GM18868 (cell line): ENCODE measurements around the gene NFE2L2.
"Not testable (repeated sequence)": the region's sequence is repeated elsewhere in the genome, so short reads cannot be mapped to it uniquely, and the experiment has no call there.

ENCODE experiments used
- ATAC-seq: cut with Tn5 transposase; IDR thresholded peaks from one replicate; pipeline ENCODE4 v1.9.1; 2021; ENCODE audit warnings: mild to moderate bottlenecking, moderate library complexity; ENCODE audit not compliant: unreplicated experiment

NFE2L2 gene

DNA sequence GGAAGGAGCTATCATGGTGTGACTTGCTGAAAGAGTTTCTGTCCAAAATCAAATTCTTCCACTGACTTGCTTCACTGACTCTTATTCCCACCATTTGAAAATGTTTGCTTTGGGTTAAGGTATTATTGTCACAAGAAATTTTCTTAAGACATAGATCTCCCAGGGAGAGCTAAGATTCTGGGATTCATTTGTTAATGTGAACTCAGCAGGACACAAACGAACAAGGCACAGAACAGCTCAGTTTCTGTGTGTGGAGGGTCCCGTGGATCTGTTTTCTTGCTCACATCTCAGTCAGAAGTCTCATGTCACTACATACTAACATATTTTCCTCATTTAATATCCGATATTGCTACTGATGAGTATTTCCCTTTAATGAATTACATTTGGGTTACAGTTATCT lies 60.1 kb downstream of the NFE2L2 start:
- no peak for ATAC-seq

DNA sequence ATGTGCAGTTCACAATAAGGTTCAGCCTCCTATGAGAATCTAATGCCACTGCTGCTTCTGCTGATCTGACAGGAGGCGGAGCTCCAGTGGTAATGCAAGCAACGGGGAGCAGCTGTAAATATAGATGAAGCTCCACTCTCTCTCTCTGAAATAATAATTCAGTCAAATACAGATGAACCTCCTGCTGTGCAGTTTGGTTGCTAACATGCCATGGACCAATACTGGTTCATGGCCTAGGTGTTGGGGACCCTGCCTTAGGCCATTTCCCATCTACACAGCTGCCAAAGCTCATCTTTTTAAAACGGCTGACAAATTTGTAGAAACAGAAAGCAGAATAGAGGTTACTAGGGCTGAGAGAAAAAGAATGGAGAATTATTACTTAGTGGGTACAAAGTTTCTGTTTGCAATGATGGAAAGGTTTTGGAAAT lies 62.6 kb downstream of the NFE2L2 start:
- no peak for ATAC-seq

DNA sequence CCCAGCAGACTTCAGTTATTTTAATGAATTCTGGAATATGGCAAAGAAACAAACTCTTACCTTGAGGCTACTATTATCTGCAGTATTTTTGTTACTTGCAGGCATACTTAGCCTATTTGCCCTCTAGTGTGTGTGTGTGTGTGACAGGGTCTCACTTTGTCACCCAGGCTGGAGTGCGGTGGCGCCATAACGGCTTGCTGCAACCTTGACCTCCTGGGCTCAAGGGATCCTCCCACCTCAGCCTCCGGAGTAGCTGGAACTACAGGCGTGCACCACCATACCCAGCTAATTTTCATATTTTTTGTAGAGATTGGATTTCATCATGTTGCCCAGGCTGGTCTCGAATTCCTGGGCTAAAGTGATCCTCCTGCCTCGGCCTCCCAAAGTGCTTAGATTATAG lies 64.1 kb downstream of the NFE2L2 start:
- not testable (repeated sequence) for ATAC-seq

DNA sequence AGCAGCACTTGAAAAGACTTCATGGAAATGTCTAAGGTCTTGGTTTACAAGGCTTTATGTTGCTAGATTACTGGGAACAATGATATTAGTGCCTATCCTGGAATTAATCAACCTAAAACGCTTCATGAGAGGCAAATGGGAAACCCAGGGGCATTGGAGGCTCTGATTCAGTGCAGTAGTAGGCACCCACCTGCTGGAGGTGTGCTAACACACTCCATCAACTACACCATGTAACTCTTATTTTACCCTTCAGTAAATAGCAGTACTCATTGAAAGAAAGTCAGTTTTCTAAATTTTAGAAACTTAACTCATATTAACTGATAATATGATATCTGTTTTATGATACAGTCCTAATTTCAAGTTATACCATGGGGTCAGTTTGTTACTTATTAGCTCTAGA lies 69.3 kb downstream of the NFE2L2 start:
- no peak for ATAC-seq

DNA sequence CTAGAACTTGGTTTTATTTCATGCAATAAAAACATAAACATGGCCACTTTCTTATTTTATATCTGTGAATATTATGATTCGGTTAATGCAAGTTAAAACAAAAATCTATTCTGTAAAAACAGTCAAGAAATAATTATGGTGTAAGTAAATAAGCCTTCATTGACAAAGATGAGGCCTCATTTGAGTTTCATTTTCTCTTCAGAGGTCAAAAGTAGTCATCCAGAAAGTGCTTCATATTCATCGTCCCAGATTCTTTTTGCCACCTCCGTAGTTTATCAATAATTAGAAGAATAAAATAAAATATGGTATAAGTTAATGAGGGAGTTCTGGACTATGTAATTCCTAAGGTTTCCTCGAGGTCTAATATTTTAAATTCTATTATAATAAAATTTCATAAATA lies 71.3 kb downstream of the NFE2L2 start:
- peak; percentile 68 for ATAC-seq

DNA sequence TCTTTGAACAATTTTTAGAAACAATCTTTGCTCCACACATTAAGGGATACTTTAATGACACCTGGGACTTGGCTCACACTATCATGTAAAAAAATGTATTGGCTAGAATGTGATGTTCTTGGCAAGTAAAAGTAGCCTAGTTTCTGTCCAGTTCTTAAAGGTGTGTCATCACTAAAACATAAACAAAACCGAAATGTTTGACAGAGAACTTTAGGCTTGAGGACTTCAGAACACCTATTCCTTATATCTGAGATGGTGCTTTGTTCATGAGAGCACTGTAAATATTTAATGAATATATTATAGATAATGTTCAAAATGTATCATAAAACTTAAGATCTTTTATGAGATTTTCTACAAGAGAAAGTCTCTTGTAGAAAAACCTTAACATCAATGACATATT lies 71.7 kb downstream of the NFE2L2 start:
- ATAC-seq: no peak

DNA sequence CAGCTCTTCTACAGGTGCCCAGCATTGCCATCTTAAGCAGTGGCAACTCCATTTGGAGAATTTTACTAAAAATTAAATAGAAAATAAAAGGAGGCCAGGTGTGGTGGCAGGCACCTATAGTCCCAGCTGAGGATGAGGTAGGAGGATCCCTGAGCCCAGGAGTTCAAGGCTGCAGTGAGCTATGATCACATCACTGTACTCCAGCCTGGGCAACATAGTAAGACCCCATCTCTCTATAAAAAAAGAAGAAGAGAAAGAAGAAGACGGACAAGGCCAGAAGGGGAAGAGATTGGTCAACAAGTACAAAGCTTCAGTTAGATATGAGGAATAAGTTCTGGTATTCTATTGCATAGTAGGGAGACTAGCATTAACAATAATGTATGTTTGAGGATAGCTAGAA lies 73.6 kb downstream of the NFE2L2 start:
- no peak for ATAC-seq

DNA sequence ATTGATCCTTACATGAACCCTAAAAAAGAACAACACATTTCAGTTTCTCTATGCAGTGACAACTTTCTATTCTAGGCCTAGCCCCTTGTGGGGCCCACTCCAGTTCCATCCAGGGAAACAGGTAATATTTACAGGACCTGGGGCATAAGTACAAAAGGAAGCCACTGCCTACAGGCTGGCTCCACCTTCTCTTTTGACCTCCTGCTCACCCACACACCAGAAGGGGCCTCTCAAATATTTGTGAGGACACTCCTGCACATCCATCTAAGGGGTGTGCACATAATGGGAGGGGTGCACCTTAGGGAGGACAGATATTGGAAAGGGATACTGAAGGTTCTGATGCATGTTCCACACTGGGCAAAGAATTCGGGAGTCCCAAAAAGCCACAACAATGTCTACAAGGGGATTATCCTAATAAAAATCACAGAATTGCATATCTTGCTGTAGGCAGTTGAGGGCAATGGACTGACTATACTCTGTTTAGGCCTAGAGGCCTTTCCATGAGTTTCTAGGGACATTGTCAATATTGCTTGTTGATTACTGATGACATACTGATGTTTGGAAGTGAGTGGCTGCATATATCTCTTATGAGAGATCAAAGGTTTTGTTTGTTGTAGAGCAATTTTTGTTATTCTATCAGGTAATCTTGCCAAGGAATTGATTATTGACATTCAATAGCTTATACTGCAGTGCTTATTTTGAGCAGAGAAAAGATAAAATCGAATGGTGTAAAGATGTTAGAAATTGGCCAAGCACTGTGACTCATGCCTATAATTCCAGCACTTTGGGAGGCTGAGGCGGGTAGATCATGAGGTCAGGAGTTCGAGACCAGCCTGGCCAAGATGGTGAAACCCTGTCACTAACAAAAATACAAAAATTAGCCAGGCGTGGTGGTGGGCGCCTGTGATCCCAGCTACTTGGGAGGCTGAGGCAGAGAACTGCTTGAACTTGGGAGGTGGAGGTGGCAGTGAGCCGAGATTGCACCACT lies 75.8 kb downstream of the NFE2L2 start:
- no peak for ATAC-seq

DNA sequence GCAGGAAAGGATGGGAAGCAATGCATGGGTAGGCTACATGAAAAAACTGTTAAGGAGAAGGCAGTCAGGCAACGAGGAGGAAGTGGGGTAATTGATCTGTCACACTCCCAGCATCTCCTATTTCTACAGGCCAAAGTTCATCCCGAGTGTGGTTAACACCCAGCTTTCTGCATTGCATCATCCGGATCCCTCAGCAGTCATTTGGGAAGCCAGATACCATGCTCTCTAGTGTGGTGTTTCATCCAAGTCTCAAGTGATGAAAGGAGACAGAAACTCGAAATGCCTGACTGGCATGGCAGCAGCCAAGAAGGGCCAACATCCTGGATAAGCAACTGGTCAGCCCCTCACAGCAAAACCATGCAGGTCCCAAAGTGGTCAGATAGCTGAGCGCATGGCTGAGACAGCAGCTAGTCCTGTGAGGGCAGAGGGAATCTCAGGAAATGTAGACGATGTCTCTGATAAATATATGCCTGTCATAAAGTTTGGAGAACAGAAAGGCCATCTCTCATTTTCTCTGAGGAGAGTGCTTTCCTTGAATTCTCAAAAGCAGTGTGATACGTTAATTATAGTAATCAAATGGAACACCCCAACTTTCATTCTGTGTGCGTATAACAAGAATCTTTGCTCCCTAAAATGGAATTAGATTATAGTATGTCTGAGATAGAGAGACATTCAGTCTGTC lies 76.8 kb downstream of the NFE2L2 start:
- ATAC-seq: no peak

DNA sequence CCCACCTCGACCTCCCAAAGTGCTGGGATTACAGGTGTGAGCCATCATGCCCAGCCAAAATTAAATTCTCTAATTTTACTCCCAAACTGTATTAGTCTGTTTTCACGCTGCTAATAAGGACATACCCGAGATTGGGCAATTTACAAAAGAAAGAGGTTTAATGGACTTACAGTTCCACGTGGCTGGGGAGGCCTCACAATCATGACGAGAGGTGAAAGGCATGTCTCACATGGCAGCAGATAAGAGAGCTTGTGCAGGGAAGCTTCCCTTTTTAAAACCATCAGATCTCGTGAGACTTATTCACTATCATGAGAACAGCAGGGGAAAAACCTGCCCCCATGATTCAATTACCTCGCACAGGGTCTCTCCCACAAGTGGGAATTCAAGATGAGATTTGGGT lies 78.5 kb downstream of the NFE2L2 start:
- ATAC-seq: not testable (repeated sequence)

DNA sequence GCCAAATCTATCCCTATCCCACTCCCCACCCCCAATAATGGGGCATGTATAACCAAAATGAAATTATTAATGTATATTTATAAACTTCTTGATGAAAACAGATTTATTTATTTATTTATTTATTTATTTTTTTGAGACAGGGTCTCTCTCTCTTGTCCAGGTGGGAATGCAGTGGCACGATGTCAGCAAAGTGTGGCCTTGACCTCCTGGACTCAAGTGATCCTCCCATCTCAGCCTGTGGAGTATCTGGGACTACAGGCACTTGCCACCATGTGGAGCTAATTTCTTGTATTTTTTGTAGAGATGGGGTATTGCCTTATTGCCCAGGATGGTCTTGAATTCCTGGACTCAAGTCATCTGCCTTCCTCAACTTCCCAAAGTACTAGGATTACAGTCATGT lies 79.9 kb downstream of the NFE2L2 start:
- no peak for ATAC-seq

DNA sequence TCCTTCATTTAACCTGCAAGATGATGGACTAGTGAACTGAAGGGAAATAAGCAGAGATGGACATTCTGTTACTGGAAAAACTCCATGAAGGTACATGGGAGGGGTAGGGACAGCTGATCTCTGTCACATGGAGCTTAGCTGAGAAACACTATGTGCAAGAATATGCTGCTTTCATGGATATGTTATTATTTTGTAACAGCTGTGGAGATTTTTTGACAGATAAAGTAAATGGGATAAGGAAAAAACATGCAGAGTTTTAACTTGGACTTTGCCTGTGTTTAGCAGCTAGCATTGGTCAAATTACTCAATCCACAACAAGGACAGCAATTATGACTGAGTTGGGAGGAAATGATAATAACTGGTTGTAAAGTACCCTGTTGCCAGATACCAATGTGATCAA lies 80.7 kb downstream of the NFE2L2 start:
- no peak for ATAC-seq
